SK-N-SH (cell line): ENCODE results near the gene RTF2. TPM values are rescaled to one million over a fixed set of nuclear protein-coding genes. Genes with fewer than 3 reads are reported as not detected.

Source experiments
- CTCF ChIA-PET: fragments of 300-600, 350-600 bp; formaldehyde crosslinking; extraction: SDS; loops from one replicate; lab custom pipeline; 2021; lab: Yijun Ruan, JAX
- POLR2A ChIA-PET: fragments of 350-600 bp; sonication (Branson Sonifier 250); formaldehyde crosslinking; extraction: SDS; loops from one replicate; lab custom pipeline; 2020; ENCODE audit warnings: antibody characterized with exemption, inconsistent platforms; lab: Yijun Ruan, JAX
- DNase-seq: peaks from one replicate; pipeline ENCODE4 v3.0.0; 2012
- H2AFZ ChIP-seq: fragments of 200-600 bp; sonication (generic); 2 replicates; pipeline ENCODE4 v1.8.1; 2016; ENCODE audit warnings: antibody characterized with exemption, mild to moderate bottlenecking, low read depth
- H3F3A ChIP-seq: fragments of 200-600 bp; sonication (generic); replicated peaks from 2 replicates; pipeline ENCODE3; 2016; ENCODE audit warnings: antibody characterized with exemption, mild to moderate bottlenecking; ENCODE audit not compliant: insufficient read depth
- H3K27ac ChIP-seq, 2 experiments: fragments of 200-500 bp in 1 of 2; fragments of 200-600 bp in 1 of 2; sonication (Bioruptor generic) in 1 of 2; sonication (generic), shearing (Covaris generic) in 1 of 2; 2 replicates each; pipeline versions ENCODE4 v1.5.1 to v1.6.1; 2014 to 2016; ENCODE audit warnings: low read depth in 2 of 2, inconsistent platforms in 1 of 2, low read length in 1 of 2, mild to moderate bottlenecking in 1 of 2, mixed read lengths in 1 of 2
- H3K27me3 ChIP-seq: fragments of 200-600 bp; sonication (generic), shearing (Covaris generic); 2 replicates; pipeline ENCODE4 v1.6.1; 2016; ENCODE audit warnings: mixed run types; ENCODE audit not compliant: insufficient read depth
- H3K36me3 ChIP-seq, 2 experiments: fragments of 200-500 bp in 1 of 2; fragments of 200-600 bp in 1 of 2; sonication (Bioruptor generic) in 1 of 2; sonication (generic) in 1 of 2; replicated peaks in 1 of 2; 2 replicates each; pipeline versions ENCODE3 to v1.5.1; 2014 to 2016; ENCODE audit warnings: low read length in 1 of 2, mild to moderate bottlenecking in 1 of 2; ENCODE audit not compliant: insufficient read depth in 2 of 2, control insufficient read depth in 1 of 2
- H3K4me1 ChIP-seq, 2 experiments: fragments of 200-500 bp in 1 of 2; fragments of 200-600 bp in 1 of 2; sonication (Bioruptor generic) in 1 of 2; sonication (generic), shearing (Covaris generic) in 1 of 2; 2 replicates each; pipeline versions ENCODE4 v1.5.1 to v1.6.1; 2014 to 2016; ENCODE audit warnings: low read depth in 1 of 2, low read length in 1 of 2, mixed run types in 1 of 2; ENCODE audit not compliant: insufficient read depth in 2 of 2, control insufficient read depth in 1 of 2
- H3K4me2 ChIP-seq: fragments of 200-600 bp; sonication (generic), shearing (Covaris generic); 2 replicates; pipeline ENCODE4 v1.6.1; 2017; ENCODE audit warnings: mixed run types
- H3K4me3 ChIP-seq, 2 experiments: fragments of 200-500 bp in 1 of 2; fragments of 200-600 bp in 1 of 2; sonication (Bioruptor generic) in 1 of 2; sonication (generic), shearing (Covaris generic) in 1 of 2; 2 replicates each; pipeline versions ENCODE4 v1.5.1 to v1.8.1; 2014 to 2016; ENCODE audit warnings: low read depth in 2 of 2, inconsistent platforms in 1 of 2, low read length in 1 of 2, mild to moderate bottlenecking in 1 of 2, mixed read lengths in 1 of 2, moderate library complexity in 1 of 2
- H3K79me2 ChIP-seq: fragments of 200-600 bp; sonication (generic); 2 replicates; pipeline ENCODE4 v1.8.1; 2017; ENCODE audit warnings: mild to moderate bottlenecking; ENCODE audit not compliant: insufficient read depth
- H3K9ac ChIP-seq: fragments of 200-600 bp; sonication (generic); 2 replicates; pipeline ENCODE4 v1.6.1; 2017; ENCODE audit warnings: mixed run types
- H3K9me2 ChIP-seq: fragments of 200-600 bp; sonication (generic); 2 replicates; pipeline ENCODE4 v1.6.1; 2017; ENCODE audit warnings: mixed run types
- H3K9me3 ChIP-seq: fragments of 200-600 bp; sonication (generic); 2 replicates; pipeline ENCODE4 v1.6.1; 2017; ENCODE audit warnings: mixed run types, mild to moderate bottlenecking, moderate library complexity
- H4K20me1 ChIP-seq: fragments of 200-600 bp; sonication (generic); 2 replicates; pipeline ENCODE4 v1.6.1; 2017; ENCODE audit warnings: mild to moderate bottlenecking, mixed run types; ENCODE audit not compliant: insufficient read depth
- CHD2 ChIP-seq: fragments of 150-350 bp; IDR thresholded peaks from 2 replicates; pipeline ENCODE4 v1.6.1; 2018; ENCODE audit warnings: low read length; ENCODE audit not compliant: partially characterized antibody
- EP300 ChIP-seq, 2 experiments: IDR thresholded peaks; 2 replicates each; pipeline versions ENCODE4 v1.4.0 to v1.6.1; 2012; ENCODE audit warnings: borderline replicate concordance in 1 of 2, low read depth in 1 of 2, low read length in 1 of 2
- FOXJ3 ChIP-seq: sonication (generic); formaldehyde crosslinking; IDR thresholded peaks from 2 replicates; pipeline ENCODE4 v1.5.1; 2020; ENCODE audit warnings: mild to moderate bottlenecking, missing genetic modification reagents
- JUND ChIP-seq: IDR thresholded peaks from 2 replicates; pipeline ENCODE4 v1.4.0; 2012
- NRF1 ChIP-seq: IDR thresholded peaks from 2 replicates; pipeline ENCODE4 v1.6.1; 2012; ENCODE audit warnings: low read depth, mild to moderate bottlenecking, low read length
- RAD21 ChIP-seq: IDR thresholded peaks from 2 replicates; pipeline ENCODE4 v1.6.1; 2012; ENCODE audit warnings: mild to moderate bottlenecking, low read length
- RFX5 ChIP-seq: IDR thresholded peaks from 2 replicates; pipeline ENCODE4 v1.6.1; 2012; ENCODE audit warnings: mild to moderate bottlenecking, improper control_type of control experiment, low read length
- RXRA ChIP-seq: IDR thresholded peaks from 2 replicates; pipeline ENCODE4 v1.4.0; 2012; ENCODE audit warnings: low read depth, mild to moderate bottlenecking, borderline replicate concordance
- SIN3A ChIP-seq: IDR thresholded peaks from 2 replicates; pipeline ENCODE4 v1.6.1; 2012; ENCODE audit warnings: low read depth, mild to moderate bottlenecking, low read length, moderate library complexity, borderline replicate concordance
- SMC3 ChIP-seq: IDR thresholded peaks from 2 replicates; pipeline ENCODE4 v1.6.1; 2012; ENCODE audit warnings: low read depth, low read length, improper control_type of control experiment
- YY1 ChIP-seq: IDR thresholded peaks from 2 replicates; pipeline ENCODE4 v1.4.0; 2012; ENCODE audit warnings: low read depth, mild to moderate bottlenecking
- WGBS: methylation state at CpG from one replicate; pipeline ENCODE4 v1.1.6; 2017; ENCODE audit warnings: low lambda C conversion rate; 5-methylcytosine and 5-hydroxymethylcytosine counted together
- polyA plus RNA-seq, 3 experiments: library from polyadenylated mRNA; depleted of rRNA; stranded (reverse); fragments of >200 nt; gene quantifications; 2 replicates each; pipeline ENCODE4 v1.2.3, GENCODE V29; 2012
- TF ChIP-seq, protein P1 (sequence below): IDR thresholded peaks from 2 replicates; pipeline ENCODE4 v1.6.1; 2012; ENCODE audit warnings: mild to moderate bottlenecking, low read depth, low read length, moderate library complexity
- TF ChIP-seq, protein P2 (sequence below): IDR thresholded peaks from 2 replicates; pipeline ENCODE4; 2012
- TF ChIP-seq, protein P3 (sequence below): IDR thresholded peaks from 2 replicates; pipeline ENCODE4 v1.4.0; 2012; ENCODE audit warnings: low read depth, borderline replicate concordance
- TF ChIP-seq, protein P4 (sequence below): fragments of 150-350 bp; IDR thresholded peaks from 2 replicates; pipeline ENCODE4 v1.6.1; 2017; ENCODE audit warnings: antibody characterized with exemption, low read length, low read depth, borderline replicate concordance
- TF ChIP-seq, protein P5 (sequence below): IDR thresholded peaks from 2 replicates; pipeline ENCODE4 v1.4.0; 2012; ENCODE audit warnings: low read depth
- TF ChIP-seq, protein P6 (sequence below): fragments of 200-600 bp; sonication (generic); IDR thresholded peaks from 2 replicates; pipeline ENCODE4 v1.6.1; 2017; ENCODE audit warnings: antibody characterized with exemption, mild to moderate bottlenecking, moderate library complexity

RTF2 gene
- polyA plus RNA-seq, 1 of the 3 experiments (the other 2 are of a cell fraction), result 78.2 TPM

DNA sequence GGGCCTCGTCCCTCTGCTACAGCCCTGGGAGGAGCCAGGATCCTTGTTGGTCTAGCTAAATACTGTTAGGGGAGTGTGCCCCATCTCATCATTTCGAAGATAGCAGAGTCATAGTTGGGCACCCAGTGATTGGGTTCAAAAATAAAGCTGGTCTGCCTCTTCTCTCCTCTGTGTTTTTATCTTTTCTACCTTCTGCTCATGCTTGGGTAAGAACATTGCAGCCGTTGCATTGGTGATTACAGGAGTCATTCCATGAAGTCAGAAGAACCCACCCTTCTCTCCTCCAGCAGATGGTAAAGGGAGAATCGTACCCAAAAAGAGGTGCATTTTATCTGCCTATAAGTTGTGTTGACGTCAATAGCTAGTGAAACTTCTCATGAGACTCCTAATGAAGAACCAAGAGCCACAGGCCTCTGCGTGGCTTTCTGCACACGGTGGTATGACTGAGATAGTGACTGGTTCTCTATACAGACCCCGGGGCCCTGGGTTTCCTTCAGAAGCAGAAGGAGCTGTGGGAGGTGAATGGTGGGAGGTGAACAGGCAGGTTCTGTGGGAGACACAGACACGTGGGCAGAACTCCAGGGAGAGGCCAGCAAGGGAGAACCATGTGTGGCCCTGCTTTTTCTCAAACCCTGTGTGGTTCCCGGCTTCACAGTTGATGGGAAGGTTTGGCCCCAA is 50.4 kb downstream of the RTF2 start:
- DNase-seq, result no peak
- POLR2A ChIA-PET, result no interaction called here
- Histone ChIP-seq H3K9me2 (no peaks in the 10 kb centered on the region), H3K4me1 (no peaks in the 10 kb centered on the region), H3F3A (no peaks in the 10 kb centered on the region), H3K79me2 (no peaks in the 10 kb centered on the region), H3K27ac (no peak overlapping the region), H2AFZ (no peak overlapping the region), H3K9ac (no peak overlapping the region)
- TF ChIP-seq RXRA, result no peak
- no peak for TF ChIP-seq EP300 (IDR thresholded peaks at IDR 0.05; ENCODE audit: borderline replicate concordance in 1 of 2, low read depth in 1 of 2, low read length in 1 of 2)
- TF ChIP-seq, protein P1, sequence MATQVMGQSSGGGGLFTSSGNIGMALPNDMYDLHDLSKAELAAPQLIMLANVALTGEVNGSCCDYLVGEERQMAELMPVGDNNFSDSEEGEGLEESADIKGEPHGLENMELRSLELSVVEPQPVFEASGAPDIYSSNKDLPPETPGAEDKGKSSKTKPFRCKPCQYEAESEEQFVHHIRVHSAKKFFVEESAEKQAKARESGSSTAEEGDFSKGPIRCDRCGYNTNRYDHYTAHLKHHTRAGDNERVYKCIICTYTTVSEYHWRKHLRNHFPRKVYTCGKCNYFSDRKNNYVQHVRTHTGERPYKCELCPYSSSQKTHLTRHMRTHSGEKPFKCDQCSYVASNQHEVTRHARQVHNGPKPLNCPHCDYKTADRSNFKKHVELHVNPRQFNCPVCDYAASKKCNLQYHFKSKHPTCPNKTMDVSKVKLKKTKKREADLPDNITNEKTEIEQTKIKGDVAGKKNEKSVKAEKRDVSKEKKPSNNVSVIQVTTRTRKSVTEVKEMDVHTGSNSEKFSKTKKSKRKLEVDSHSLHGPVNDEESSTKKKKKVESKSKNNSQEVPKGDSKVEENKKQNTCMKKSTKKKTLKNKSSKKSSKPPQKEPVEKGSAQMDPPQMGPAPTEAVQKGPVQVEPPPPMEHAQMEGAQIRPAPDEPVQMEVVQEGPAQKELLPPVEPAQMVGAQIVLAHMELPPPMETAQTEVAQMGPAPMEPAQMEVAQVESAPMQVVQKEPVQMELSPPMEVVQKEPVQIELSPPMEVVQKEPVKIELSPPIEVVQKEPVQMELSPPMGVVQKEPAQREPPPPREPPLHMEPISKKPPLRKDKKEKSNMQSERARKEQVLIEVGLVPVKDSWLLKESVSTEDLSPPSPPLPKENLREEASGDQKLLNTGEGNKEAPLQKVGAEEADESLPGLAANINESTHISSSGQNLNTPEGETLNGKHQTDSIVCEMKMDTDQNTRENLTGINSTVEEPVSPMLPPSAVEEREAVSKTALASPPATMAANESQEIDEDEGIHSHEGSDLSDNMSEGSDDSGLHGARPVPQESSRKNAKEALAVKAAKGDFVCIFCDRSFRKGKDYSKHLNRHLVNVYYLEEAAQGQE, result no peak
- TF ChIP-seq, all 33 proteins: peak for 0
- Histone ChIP-seq H4K20me1 (no peaks in the 10 kb centered on the region), H3K27me3 (no peaks in the 10 kb centered on the region), H3K4me3 (no peak overlapping the region), H3K4me2 (no peak overlapping the region), H3K9me3 (no peaks in the 10 kb centered on the region), H3K36me3 (peaks cover 39 to 47% of the 10 kb centered on the region in 2 experiments)
- 93% methylated on average over 10 of the region's 10 CpGs for WGBS
- CTCF ChIA-PET, result no interaction called here

DNA sequence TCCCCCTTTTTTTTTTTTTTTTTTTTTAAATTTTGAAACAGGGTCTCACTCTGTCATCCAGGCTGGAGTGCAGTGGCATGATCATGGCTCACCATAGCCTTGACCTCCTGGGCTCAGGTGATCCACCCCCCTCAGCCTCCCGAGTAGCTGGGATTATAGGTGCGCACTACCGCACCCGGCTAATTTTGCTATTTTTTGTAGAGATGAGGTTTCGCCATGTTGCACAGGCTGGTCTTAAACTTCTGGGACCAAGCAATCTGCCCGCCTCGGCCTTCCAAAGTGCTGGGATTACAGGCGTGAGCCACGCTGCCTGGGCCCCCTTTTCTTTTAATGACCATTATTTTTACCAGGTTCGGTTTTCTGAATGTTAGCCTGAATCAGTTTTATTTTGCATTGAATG is 51.1 kb downstream of the RTF2 start:
- POLR2A ChIA-PET, result no interaction called here
- no peaks in the 10 kb centered on the region for H3F3A ChIP-seq
- H3K4me1 ChIP-seq, result no peaks in the 10 kb centered on the region
- no peaks in the 10 kb centered on the region for H3K9me2 ChIP-seq
- no peaks in the 10 kb centered on the region for H3K27me3 ChIP-seq
- H3K36me3 ChIP-seq, result peaks cover 32 to 47% of the 10 kb centered on the region in 2 experiments
- no peaks in the 10 kb centered on the region for H3K79me2 ChIP-seq
- TF ChIP-seq RXRA (no peak), SMC3 (no peak), YY1 (no peak), JUND (no peak), SIN3A (no peak), NRF1 (no peak), EP300 (IDR thresholded peaks at IDR 0.05; ENCODE audit: borderline replicate concordance in 1 of 2, low read depth in 1 of 2, low read length in 1 of 2) (no peak), CHD2 (no peak), RFX5 (no peak), RAD21 (no peak), FOXJ3 (CRISPR knock-in tag) (no peak)
- TF ChIP-seq, protein P2, sequence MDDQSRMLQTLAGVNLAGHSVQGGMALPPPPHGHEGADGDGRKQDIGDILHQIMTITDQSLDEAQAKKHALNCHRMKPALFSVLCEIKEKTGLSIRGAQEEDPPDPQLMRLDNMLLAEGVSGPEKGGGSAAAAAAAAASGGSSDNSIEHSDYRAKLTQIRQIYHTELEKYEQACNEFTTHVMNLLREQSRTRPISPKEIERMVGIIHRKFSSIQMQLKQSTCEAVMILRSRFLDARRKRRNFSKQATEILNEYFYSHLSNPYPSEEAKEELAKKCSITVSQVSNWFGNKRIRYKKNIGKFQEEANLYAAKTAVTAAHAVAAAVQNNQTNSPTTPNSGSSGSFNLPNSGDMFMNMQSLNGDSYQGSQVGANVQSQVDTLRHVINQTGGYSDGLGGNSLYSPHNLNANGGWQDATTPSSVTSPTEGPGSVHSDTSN, result no peak
- TF ChIP-seq, protein P3, sequence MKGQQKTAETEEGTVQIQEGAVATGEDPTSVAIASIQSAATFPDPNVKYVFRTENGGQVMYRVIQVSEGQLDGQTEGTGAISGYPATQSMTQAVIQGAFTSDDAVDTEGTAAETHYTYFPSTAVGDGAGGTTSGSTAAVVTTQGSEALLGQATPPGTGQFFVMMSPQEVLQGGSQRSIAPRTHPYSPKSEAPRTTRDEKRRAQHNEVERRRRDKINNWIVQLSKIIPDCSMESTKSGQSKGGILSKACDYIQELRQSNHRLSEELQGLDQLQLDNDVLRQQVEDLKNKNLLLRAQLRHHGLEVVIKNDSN, result no peak
- TF ChIP-seq, protein P4, sequence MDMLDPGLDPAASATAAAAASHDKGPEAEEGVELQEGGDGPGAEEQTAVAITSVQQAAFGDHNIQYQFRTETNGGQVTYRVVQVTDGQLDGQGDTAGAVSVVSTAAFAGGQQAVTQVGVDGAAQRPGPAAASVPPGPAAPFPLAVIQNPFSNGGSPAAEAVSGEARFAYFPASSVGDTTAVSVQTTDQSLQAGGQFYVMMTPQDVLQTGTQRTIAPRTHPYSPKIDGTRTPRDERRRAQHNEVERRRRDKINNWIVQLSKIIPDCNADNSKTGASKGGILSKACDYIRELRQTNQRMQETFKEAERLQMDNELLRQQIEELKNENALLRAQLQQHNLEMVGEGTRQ, result no peak
- TF ChIP-seq, protein P5, sequence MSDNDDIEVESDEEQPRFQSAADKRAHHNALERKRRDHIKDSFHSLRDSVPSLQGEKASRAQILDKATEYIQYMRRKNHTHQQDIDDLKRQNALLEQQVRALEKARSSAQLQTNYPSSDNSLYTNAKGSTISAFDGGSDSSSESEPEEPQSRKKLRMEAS, result no peak
- TF ChIP-seq, protein P6, sequence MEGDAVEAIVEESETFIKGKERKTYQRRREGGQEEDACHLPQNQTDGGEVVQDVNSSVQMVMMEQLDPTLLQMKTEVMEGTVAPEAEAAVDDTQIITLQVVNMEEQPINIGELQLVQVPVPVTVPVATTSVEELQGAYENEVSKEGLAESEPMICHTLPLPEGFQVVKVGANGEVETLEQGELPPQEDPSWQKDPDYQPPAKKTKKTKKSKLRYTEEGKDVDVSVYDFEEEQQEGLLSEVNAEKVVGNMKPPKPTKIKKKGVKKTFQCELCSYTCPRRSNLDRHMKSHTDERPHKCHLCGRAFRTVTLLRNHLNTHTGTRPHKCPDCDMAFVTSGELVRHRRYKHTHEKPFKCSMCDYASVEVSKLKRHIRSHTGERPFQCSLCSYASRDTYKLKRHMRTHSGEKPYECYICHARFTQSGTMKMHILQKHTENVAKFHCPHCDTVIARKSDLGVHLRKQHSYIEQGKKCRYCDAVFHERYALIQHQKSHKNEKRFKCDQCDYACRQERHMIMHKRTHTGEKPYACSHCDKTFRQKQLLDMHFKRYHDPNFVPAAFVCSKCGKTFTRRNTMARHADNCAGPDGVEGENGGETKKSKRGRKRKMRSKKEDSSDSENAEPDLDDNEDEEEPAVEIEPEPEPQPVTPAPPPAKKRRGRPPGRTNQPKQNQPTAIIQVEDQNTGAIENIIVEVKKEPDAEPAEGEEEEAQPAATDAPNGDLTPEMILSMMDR, result no peak
- TF ChIP-seq, all 33 proteins: peak for 0
- Histone ChIP-seq H3K27ac (no peak overlapping the region), H4K20me1 (no peaks in the 10 kb centered on the region), H3K9ac (no peak overlapping the region), H2AFZ (no peak overlapping the region), H3K9me3 (no peaks in the 10 kb centered on the region), H3K4me3 (no peak overlapping the region), H3K4me2 (no peak overlapping the region)
- no peak for DNase-seq
- WGBS, result 95% methylated on average over 10 of the region's 10 CpGs
- CTCF ChIA-PET, result interaction anchor here (1.6 kb wide), 1 partner anchor 31 kb away, joined by 5 read pairs; no protein-coding TSS in a partner anchor
